SK-N-SH (cell line): ENCODE measurements around the gene CERS6.

ENCODE experiments used
- USF2 ChIP-seq: fragments of 150-350 bp; IDR thresholded peaks from 2 replicates; pipeline ENCODE4 v1.6.1; 2017; ENCODE audit warnings: antibody characterized with exemption, low read length, low read depth, borderline replicate concordance
- ZBTB33 ChIP-seq: IDR thresholded peaks from 2 replicates; pipeline ENCODE4 v1.4.0; 2012; ENCODE audit warnings: low read depth, borderline replicate concordance
- TF ChIP-seq, protein P1 (sequence below): fragments of 200-600 bp; sonication (generic); IDR thresholded peaks from 2 replicates; pipeline ENCODE4 v1.6.1; 2017; ENCODE audit warnings: antibody characterized with exemption, mild to moderate bottlenecking, moderate library complexity

- TF ChIP-seq USF2, result no peak
- no peak for TF ChIP-seq ZBTB33
- TF ChIP-seq, protein P1, sequence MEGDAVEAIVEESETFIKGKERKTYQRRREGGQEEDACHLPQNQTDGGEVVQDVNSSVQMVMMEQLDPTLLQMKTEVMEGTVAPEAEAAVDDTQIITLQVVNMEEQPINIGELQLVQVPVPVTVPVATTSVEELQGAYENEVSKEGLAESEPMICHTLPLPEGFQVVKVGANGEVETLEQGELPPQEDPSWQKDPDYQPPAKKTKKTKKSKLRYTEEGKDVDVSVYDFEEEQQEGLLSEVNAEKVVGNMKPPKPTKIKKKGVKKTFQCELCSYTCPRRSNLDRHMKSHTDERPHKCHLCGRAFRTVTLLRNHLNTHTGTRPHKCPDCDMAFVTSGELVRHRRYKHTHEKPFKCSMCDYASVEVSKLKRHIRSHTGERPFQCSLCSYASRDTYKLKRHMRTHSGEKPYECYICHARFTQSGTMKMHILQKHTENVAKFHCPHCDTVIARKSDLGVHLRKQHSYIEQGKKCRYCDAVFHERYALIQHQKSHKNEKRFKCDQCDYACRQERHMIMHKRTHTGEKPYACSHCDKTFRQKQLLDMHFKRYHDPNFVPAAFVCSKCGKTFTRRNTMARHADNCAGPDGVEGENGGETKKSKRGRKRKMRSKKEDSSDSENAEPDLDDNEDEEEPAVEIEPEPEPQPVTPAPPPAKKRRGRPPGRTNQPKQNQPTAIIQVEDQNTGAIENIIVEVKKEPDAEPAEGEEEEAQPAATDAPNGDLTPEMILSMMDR, result no peak
Measured at GRCh38 chr2:168602379-168602778, 146.3 kb downstream of the CERS6 start.
